Measurements from ENCODE around the gene SPRED1.

Gene SPRED1

GRCh38 chr15:38285456-38285855 is 32.8 kb downstream of the SPRED1 start:
- DNase-seq, result no peak

- no peak for DNase-seq
These were observed 41.5 kb downstream of the SPRED1 start for GRCh38 chr15:38294126-38294525.

- no peak for DNase-seq
These were observed 45.2 kb downstream of the SPRED1 start for GRCh38 chr15:38297623-38298388.

- no peak for DNase-seq
These were observed 46.6 kb downstream of the SPRED1 start for GRCh38 chr15:38299216-38299615.

- no peak for DNase-seq
These were observed 47.8 kb downstream of the SPRED1 start for GRCh38 chr15:38300395-38300794.

GRCh38 chr15:38304481-38304880 is 51.8 kb downstream of the SPRED1 start:
- no peak for DNase-seq

- no peak for DNase-seq
These were observed 54.6 kb downstream of the SPRED1 start for GRCh38 chr15:38307251-38307650.

GRCh38 chr15:38307861-38308641 is 55.4 kb downstream of the SPRED1 start:
- DNase-seq, result no peak

GRCh38 chr15:38308797-38309196 is 56.2 kb downstream of the SPRED1 start:
- DNase-seq, result no peak

GRCh38 chr15:38312190-38312589 is 59.6 kb downstream of the SPRED1 start:
- DNase-seq, result no peak

GRCh38 chr15:38316311-38316710 is 63.7 kb downstream of the SPRED1 start:
- no peak for DNase-seq

GRCh38 chr15:38320181-38320580 is 67.5 kb downstream of the SPRED1 start:
- DNase-seq, result no peak

- DNase-seq, result no peak
These were observed 68.2 kb downstream of the SPRED1 start for GRCh38 chr15:38320866-38321265.

- DNase-seq, result no peak
These were observed 71.3 kb downstream of the SPRED1 start for GRCh38 chr15:38323895-38324294.

GRCh38 chr15:38324939-38325647 is 72.5 kb downstream of the SPRED1 start:
- DNase-seq, result no peak

- no peak for DNase-seq
These were observed 73.0 kb downstream of the SPRED1 start for GRCh38 chr15:38325648-38325990.

GRCh38 chr15:38332711-38333110 is 80.1 kb downstream of the SPRED1 start:
- DNase-seq, result no peak

GRCh38 chr15:38335116-38335515 is 82.5 kb downstream of the SPRED1 start:
- DNase-seq, result no peak

- DNase-seq, result no peak
These were observed 91.7 kb downstream of the SPRED1 start for GRCh38 chr15:38344351-38344750.

- DNase-seq, result no peak
These were observed 96.6 kb downstream of the SPRED1 start for GRCh38 chr15:38349251-38349650.

GRCh38 chr15:38351466-38351865 is 98.8 kb downstream of the SPRED1 start:
- DNase-seq, result no peak

- peak; percentile 40 for DNase-seq
These were observed 101.8 kb downstream of the SPRED1 start for GRCh38 chr15:38354315-38354929.

- DNase-seq, result no peak
These were observed 109.7 kb downstream of the SPRED1 start for GRCh38 chr15:38362355-38362754.

All from CD4-positive, alpha-beta T cell treated with Interleukin-15 for 1 hour (primary cell).